Kidney capillary endothelial cell (primary cell): ENCODE data around the gene KCNV2.

Experiments used
- DNase-seq: peaks from one replicate; pipeline ENCODE4 v3.0.0-alpha.2; 2018; ENCODE audit warnings: low spot score

Gene KCNV2

GRCh38 chr9:2720179-2720654 is 2.9 kb downstream of the KCNV2 start:
- DNase-seq, result no peak

- DNase-seq, result no peak
These were observed 5.4 kb downstream of the KCNV2 start for GRCh38 chr9:2722715-2723114.

GRCh38 chr9:2723376-2724065 is 6.2 kb downstream of the KCNV2 start:
- no peak for DNase-seq

GRCh38 chr9:2725126-2725525 is 7.8 kb downstream of the KCNV2 start:
- no peak for DNase-seq

- no peak for DNase-seq
These were observed 8.8 kb downstream of the KCNV2 start for GRCh38 chr9:2725898-2726649.

- DNase-seq, result peak; percentile 51
These were observed 9.5 kb downstream of the KCNV2 start for GRCh38 chr9:2726650-2727340.

- no peak for DNase-seq
These were observed 10.1 kb downstream of the KCNV2 start for GRCh38 chr9:2727374-2727773.

GRCh38 chr9:2727966-2728613 is 10.8 kb downstream of the KCNV2 start:
- DNase-seq, result peak; percentile 60

- no peak for DNase-seq
These were observed 11.7 kb downstream of the KCNV2 start for GRCh38 chr9:2729003-2729402.

- DNase-seq, result no peak
These were observed 12.4 kb downstream of the KCNV2 start for GRCh38 chr9:2729721-2730120.

GRCh38 chr9:2730971-2731370 is 13.7 kb downstream of the KCNV2 start:
- DNase-seq, result no peak

- DNase-seq, result no peak
These were observed 15.2 kb downstream of the KCNV2 start for GRCh38 chr9:2732492-2732891.

- DNase-seq, result no peak
These were observed 23.3 kb downstream of the KCNV2 start for GRCh38 chr9:2740616-2741015.

- no peak for DNase-seq
These were observed 24.3 kb downstream of the KCNV2 start for GRCh38 chr9:2741441-2742158.

- no peak for DNase-seq
These were observed 24.9 kb downstream of the KCNV2 start for GRCh38 chr9:2742214-2742613.

- no peak for DNase-seq
These were observed 26.7 kb downstream of the KCNV2 start for GRCh38 chr9:2743937-2744529.

- DNase-seq, result no peak
These were observed 28.5 kb downstream of the KCNV2 start for GRCh38 chr9:2745560-2746380.

GRCh38 chr9:2749485-2749884 is 32.2 kb downstream of the KCNV2 start:
- DNase-seq, result no peak

GRCh38 chr9:2755285-2755684 is 38.0 kb downstream of the KCNV2 start:
- DNase-seq, result no peak

GRCh38 chr9:2758162-2758897 is 41.0 kb downstream of the KCNV2 start:
- no peak for DNase-seq
